Osteocyte (in vitro differentiated cells): ENCODE measurements around the gene CLDN24. TPM values are rescaled to one million over a fixed set of nuclear protein-coding genes. Genes with fewer than 3 reads are reported as not detected.
"Not testable (repeated sequence)": the region's sequence is repeated elsewhere in the genome, so short reads cannot be mapped to it uniquely, and the experiment has no call there.

Experiments
- DNase-seq: peaks from one replicate; pipeline ENCODE4 v3.0.0; 2021; ENCODE audit warnings: mixed read lengths; ENCODE audit not compliant: unreplicated experiment; ENCODE audit errors: extremely low spot score
- H3K27ac Mint-ChIP-seq: one replicate; pipeline ENCODE4 v1.8.0; 2021; ENCODE audit warnings: mild to moderate bottlenecking, mixed read lengths; ENCODE audit not compliant: unreplicated experiment
- H3K27me3 Mint-ChIP-seq: one replicate; pipeline ENCODE4 v1.8.0; 2021; ENCODE audit warnings: mixed read lengths; ENCODE audit not compliant: unreplicated experiment
- H3K36me3 Mint-ChIP-seq: one replicate; pipeline ENCODE4 v1.8.0; 2021; ENCODE audit warnings: mixed read lengths; ENCODE audit not compliant: unreplicated experiment
- H3K4me1 Mint-ChIP-seq: one replicate; pipeline ENCODE4 v1.8.0; 2021; ENCODE audit warnings: mixed read lengths; ENCODE audit not compliant: unreplicated experiment
- H3K4me3 Mint-ChIP-seq: one replicate; pipeline ENCODE4 v1.8.0; 2021; ENCODE audit warnings: mild to moderate bottlenecking, moderate library complexity, mixed read lengths; ENCODE audit not compliant: unreplicated experiment
- H3K9me3 Mint-ChIP-seq: one replicate; pipeline ENCODE4 v1.8.0; 2021; ENCODE audit warnings: mixed read lengths; ENCODE audit not compliant: unreplicated experiment
- total RNA-seq: library from RNA; stranded (reverse); gene quantifications from 2 replicates; pipeline ENCODE4 v1.2.1, GENCODE V29; 2021
- TF ChIP-seq, protein P1 (sequence below): fragments of 200-600 bp; sonication (generic); IDR thresholded peaks from 2 replicates; pipeline ENCODE4 v1.5.0; 2021; ENCODE audit warnings: antibody characterized with exemption, mild to moderate bottlenecking, moderate library complexity

The CLDN24 gene
- total RNA-seq, 1 donor from 2014 or later: not detected

DNA sequence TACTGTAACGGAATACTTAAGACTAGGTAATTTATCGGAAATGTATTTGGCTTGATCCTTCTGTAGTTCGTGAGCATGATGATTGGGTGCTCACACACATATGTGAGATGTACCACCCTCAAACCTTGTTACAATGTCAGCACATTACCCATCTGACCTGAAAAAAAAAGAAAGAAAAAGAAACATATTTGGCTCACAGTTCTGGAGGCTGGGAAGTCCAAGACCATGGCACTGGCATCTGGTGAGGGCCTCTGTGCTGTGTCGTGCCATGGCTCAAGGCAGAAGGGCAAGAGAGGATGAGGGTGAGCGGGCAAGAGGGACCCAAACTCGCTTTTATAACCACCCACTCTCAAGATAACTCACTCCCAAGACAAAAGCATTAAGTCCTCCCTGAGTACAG lies 7.0 kb upstream of the CLDN24 start:
- DNase-seq: no peak
- Mint-ChIP-seq H3K27ac (no peak overlapping the region), H3K9me3 (peaks cover 8% of the 10 kb centered on the region), H3K4me3 (no peak overlapping the region), H3K27me3 (no peaks in the 10 kb centered on the region), H3K36me3 (peaks cover 9% of the 10 kb centered on the region), H3K4me1 (peaks cover 7% of the 10 kb centered on the region)
- TF ChIP-seq, protein P1, sequence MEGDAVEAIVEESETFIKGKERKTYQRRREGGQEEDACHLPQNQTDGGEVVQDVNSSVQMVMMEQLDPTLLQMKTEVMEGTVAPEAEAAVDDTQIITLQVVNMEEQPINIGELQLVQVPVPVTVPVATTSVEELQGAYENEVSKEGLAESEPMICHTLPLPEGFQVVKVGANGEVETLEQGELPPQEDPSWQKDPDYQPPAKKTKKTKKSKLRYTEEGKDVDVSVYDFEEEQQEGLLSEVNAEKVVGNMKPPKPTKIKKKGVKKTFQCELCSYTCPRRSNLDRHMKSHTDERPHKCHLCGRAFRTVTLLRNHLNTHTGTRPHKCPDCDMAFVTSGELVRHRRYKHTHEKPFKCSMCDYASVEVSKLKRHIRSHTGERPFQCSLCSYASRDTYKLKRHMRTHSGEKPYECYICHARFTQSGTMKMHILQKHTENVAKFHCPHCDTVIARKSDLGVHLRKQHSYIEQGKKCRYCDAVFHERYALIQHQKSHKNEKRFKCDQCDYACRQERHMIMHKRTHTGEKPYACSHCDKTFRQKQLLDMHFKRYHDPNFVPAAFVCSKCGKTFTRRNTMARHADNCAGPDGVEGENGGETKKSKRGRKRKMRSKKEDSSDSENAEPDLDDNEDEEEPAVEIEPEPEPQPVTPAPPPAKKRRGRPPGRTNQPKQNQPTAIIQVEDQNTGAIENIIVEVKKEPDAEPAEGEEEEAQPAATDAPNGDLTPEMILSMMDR: no peak

DNA sequence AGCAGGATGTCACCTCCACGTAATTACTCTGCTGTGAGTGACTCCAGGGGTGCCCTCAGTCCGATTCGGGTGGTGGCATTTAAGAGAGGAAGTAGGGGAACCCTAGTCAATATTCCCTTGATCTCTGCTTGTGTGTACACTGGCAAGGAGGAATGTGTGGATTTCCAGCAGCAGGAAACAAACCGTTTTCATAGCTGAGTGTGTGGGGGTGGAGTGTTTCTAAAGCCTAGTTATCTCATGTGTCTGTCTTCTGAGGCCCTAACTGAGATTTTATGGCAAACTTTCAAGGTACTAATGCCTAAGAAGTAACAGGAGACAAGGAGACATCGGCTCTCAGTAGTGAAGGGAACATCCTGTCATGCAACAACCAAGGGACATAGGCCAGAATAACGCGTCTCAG lies 6.6 kb upstream of the CLDN24 start:
- DNase-seq: no peak
- no peaks in the 10 kb centered on the region for H3K27me3 Mint-ChIP-seq
- peaks cover 4% of the 10 kb centered on the region for H3K4me1 Mint-ChIP-seq
- H3K36me3 Mint-ChIP-seq: peaks cover 9% of the 10 kb centered on the region
- TF ChIP-seq, protein P1: no peak
- no peak overlapping the region for H3K4me3 Mint-ChIP-seq
- H3K9me3 Mint-ChIP-seq: peaks cover 8% of the 10 kb centered on the region
- no peak overlapping the region for H3K27ac Mint-ChIP-seq

DNA sequence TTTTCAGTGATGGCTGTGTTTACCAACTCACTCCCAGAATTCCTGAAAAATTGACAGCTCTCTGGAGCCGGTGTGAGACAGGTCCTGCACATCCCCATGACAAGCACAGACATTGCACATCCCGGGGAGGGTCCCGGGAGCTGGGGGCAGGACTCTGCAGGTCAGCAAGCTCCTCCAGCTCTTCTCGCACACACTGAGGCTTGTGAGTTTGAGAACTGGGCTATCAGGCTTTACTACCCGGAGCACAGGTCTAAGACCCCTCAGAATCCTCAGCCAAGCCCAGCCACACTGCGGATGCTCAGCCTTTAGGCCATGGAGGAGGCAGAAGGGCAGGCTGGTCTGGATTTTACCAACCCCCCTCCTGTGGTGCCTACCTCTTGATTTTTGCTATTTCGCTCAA lies 5.6 kb upstream of the CLDN24 start:
- no peak overlapping the region for H3K4me3 Mint-ChIP-seq
- DNase-seq: no peak
- no peak overlapping the region for H3K27ac Mint-ChIP-seq
- H3K4me1 Mint-ChIP-seq: peaks cover 3% of the 10 kb centered on the region
- TF ChIP-seq, protein P1: no peak
- peaks cover 8% of the 10 kb centered on the region for H3K9me3 Mint-ChIP-seq
- no peaks in the 10 kb centered on the region for H3K27me3 Mint-ChIP-seq
- H3K36me3 Mint-ChIP-seq: peaks cover 9% of the 10 kb centered on the region

DNA sequence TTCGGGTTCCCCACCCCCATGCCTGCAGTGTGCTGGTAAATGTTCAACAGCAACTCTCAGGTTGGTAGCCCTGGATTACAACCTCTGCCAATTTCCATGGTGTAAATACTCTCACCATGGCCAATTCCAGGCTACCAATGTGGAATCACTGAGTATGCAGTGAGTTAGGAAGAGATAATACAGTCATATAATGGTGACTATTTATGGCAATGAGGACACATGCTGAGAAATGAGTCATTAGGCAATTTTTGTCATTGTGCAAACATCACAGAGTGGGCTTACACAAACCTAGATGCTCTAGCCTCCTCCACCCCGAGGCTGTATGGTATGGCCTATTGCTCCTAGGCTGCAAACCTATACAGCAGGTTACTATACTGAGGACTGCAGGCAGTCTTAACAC lies 4.6 kb upstream of the CLDN24 start:
- H3K27me3 Mint-ChIP-seq: no peaks in the 10 kb centered on the region
- TF ChIP-seq, protein P1: no peak
- peaks cover 8% of the 10 kb centered on the region for H3K9me3 Mint-ChIP-seq
- H3K4me3 Mint-ChIP-seq: no peak overlapping the region
- peaks cover 3% of the 10 kb centered on the region for H3K4me1 Mint-ChIP-seq
- H3K27ac Mint-ChIP-seq: no peak overlapping the region
- DNase-seq: peak; percentile 46
- H3K36me3 Mint-ChIP-seq: peaks cover 12% of the 10 kb centered on the region

DNA sequence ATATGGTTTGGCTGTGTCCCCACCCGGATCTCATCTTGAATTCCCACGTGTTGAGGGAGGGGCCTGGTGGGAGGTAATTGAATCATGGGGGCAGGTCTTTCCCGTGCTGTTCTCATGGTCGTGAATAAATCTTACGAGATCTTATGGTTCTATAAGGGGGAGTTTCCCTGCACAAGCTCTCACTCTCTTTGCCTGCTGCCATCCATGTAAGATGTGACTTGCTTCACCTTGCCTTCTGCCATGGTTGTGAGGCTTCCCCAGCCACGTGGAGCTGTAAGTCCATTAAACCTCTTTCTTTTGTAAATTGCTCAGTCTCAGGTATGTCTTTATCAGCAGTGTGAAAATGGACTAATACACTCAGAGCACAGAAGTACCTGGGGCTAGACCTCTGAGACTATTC lies 4.2 kb upstream of the CLDN24 start:
- H3K4me3 Mint-ChIP-seq, H3K27me3 Mint-ChIP-seq, H3K27ac Mint-ChIP-seq, H3K9me3 Mint-ChIP-seq, H3K4me1 Mint-ChIP-seq: not testable (repeated sequence)
- H3K36me3 Mint-ChIP-seq: peaks cover 16% of the 10 kb centered on the region
- DNase-seq: peak; percentile 64

DNA sequence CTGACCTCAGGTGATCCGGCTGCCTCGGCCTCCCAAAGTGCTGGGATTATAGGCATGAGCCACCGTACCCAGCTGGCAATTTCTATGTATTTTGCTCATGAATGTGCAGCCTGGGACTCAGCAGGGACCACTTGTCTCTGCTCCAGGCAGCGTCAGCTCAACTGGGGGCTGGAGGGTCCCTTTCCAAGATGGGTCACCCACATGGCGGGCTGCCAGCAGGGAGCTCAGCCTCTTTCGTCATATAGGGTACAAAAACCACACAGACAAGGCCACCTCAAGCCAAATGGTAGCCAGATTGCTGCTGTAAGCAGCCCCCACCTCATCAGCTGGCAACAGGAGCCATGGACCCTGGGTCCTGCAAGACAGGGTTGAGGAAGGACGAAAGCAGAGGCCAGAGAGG lies 2.4 kb upstream of the CLDN24 start:
- Mint-ChIP-seq H3K27ac (no peak overlapping the region), H3K9me3 (peaks cover 8% of the 10 kb centered on the region), H3K4me1 (peaks cover 3% of the 10 kb centered on the region), H3K27me3 (no peaks in the 10 kb centered on the region), H3K4me3 (no peak overlapping the region), H3K36me3 (peaks cover 29% of the 10 kb centered on the region)
- TF ChIP-seq, protein P1: no peak
- peak; percentile 75 for DNase-seq

DNA sequence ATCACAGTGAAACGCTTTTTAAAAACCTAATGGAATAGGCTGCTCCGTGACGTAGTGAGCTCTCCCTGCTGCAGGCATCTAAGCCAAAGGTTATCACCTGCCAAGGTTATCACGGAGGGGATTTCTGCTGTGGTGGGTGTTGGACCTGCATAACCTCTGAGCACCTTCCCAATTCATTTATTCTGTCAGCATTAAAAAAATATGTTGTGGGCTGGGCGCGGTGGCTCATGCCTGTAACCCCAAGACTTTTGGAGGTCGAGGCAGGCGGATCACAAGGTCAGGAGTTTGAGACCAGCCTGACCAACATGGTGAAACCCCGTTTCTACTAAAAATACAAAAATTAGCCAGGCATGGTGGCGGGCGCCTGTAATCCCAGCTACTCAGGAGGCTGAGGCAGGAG lies 1.8 kb upstream of the CLDN24 start:
- DNase-seq, H3K27ac Mint-ChIP-seq, H3K9me3 Mint-ChIP-seq, H3K4me3 Mint-ChIP-seq, H3K27me3 Mint-ChIP-seq, H3K4me1 Mint-ChIP-seq: not testable (repeated sequence)
- peaks cover 33% of the 10 kb centered on the region for H3K36me3 Mint-ChIP-seq
